NCI-H2081 treated with DMSO at 0.1 percent for 48 hours (cell line): ENCODE data around the gene MRPL51.
"Not testable (repeated sequence)": the region's sequence is repeated elsewhere in the genome, so short reads cannot be mapped to it uniquely, and the experiment has no call there.

Source experiments
- DNase-seq: peaks from one replicate; lab custom pipeline; 2025; lab: John Stamatoyannopoulos, UW

MRPL51 gene

GRCh38 chr12:6492838-6493496 lies at the start of gene MRPL51:
Gene MRPL51, minus strand, starts transcription at chr12:6493262. Its CDS starts 126 bp downstream, at chr12:6493136.
- peak; percentile 74 for DNase-seq

GRCh38 chr12:6542209-6543009 lies 49.3 kb upstream of the MRPL51 start:
- DNase-seq, result no peak

DNA sequence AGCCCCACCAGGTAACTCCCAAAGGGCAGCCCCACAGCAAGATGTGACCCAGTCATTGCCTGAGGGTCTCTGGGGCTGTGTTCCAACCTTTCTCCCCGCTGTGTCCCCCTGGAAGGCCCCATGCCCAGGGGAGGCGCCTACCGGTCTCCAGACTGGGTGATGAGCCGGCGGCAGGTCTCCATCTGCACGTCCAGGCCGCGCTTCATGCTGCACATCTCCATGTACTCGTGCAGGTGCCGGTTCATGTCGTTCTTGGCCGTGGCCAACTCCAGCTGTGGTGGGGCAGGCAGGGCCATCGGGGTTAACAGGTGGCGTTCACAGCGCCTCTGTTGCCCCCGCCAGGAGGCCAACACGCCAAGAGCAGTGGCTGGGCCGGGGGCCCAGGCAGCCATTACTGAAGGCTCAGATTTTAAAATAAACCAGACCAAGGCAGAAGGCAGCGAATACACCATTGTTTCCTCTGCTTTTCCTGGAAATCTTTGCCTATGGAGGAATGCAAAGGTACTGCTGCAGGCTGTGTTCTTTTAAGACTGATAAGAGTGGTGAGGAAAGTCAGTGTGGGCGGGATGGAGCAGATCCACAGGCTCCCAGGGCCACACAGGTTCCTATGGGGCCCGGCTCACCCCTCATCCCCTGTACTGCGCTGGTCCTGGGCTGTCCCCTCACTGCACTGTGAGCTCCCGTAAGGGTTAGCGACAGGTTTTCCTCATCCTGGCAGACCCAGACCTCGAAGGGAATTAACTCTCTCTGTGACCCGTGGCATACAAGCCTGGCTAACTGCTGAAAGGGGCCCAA lies 48.5 kb upstream of the MRPL51 start:
- no peak for DNase-seq

DNA sequence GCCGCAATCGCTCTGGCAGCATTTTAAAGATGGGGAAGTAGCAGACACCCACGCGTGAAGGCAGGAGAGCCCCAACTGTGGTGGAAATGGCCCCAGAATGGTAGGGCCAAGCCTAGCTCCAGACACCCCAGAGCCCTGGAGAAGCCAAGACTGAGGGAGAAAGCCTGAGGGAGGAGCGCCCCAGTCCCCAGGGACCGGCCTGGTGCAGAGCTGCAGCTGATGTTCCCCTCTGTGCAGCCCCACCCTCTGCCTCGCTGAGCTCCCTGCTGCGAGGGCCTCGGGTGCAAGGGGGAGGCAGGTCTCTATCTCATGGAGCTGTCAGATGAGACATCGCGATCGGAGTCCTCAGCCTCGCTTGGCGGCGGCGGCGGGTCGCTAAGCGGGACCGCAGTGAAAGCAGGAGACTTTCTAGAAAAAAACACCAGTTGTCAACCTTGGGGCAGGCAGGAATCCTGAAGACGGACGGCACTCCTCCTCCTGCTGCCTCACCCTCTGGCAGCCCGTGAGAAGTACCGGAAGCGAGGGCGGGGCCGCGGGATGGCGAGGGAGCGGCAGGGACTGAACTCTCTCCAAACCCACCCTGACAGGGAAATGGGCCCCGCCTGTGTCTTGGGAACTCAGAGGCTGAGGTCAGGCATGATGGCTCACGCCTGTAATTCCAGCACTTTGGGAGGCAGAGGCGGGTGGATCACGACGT lies 47.3 kb upstream of the MRPL51 start:
- no peak for DNase-seq

- no peak for DNase-seq
These were observed 46.7 kb upstream of the MRPL51 start for GRCh38 chr12:6539707-6540134.

- DNase-seq, result no peak
These were observed 46.2 kb upstream of the MRPL51 start for GRCh38 chr12:6539314-6539682.

DNA sequence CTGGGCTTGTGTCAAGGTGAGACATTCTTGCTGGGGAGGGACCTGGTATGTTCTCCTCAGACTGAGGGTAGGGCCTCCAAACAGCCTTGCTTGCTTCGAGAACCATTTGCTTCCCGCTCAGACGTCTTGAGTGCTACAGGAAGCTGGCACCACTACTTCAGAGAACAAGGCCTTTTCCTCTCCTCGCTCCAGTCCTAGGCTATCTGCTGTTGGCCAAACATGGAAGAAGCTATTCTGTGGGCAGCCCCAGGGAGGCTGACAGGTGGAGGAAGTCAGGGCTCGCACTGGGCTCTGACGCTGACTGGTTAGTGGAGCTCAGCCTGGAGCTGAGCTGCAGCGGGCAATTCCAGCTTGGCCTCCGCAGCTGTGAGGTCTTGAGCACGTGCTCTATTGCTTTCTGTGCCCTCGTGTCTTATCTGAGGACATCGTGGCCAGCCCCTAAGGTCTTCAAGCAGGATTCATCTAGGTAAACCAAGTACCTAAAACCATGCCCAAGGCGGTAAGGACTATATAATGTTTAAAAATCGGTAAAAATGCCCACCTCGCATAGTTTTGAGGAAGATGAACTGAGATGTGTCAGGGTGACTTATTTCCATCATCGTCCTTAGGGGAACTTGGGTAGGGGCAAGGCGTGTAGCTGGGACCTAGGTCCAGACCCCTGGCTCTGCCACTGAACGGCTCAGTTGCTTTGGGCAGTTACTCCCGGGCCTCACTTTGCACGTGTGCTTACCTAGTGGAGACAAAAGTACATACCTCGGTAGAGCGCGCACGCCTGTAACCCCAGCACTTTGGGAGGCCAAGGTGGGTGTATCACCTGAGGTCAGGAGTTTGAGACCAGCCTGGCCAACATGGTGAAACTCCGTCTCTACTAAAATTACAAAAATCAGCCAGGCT lies 45.6 kb upstream of the MRPL51 start:
- DNase-seq, result no peak

- not testable (repeated sequence) for DNase-seq
These were observed 44.7 kb upstream of the MRPL51 start for GRCh38 chr12:6537580-6538419.

DNA sequence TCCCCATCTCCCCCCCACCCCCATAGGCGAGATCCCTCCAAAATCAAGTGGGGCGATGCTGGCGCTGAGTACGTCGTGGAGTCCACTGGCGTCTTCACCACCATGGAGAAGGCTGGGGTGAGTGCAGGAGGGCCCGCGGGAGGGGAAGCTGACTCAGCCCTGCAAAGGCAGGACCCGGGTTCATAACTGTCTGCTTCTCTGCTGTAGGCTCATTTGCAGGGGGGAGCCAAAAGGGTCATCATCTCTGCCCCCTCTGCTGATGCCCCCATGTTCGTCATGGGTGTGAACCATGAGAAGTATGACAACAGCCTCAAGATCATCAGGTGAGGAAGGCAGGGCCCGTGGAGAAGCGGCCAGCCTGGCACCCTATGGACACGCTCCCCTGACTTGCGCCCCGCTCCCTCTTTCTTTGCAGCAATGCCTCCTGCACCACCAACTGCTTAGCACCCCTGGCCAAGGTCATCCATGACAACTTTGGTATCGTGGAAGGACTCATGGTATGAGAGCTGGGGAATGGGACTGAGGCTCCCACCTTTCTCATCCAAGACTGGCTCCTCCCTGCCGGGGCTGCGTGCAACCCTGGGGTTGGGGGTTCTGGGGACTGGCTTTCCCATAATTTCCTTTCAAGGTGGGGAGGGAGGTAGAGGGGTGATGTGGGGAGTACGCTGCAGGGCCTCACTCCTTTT lies 44.0 kb upstream of the MRPL51 start:
- no peak for DNase-seq

- DNase-seq, result no peak
These were observed 43.1 kb upstream of the MRPL51 start for GRCh38 chr12:6535960-6536847.

DNA sequence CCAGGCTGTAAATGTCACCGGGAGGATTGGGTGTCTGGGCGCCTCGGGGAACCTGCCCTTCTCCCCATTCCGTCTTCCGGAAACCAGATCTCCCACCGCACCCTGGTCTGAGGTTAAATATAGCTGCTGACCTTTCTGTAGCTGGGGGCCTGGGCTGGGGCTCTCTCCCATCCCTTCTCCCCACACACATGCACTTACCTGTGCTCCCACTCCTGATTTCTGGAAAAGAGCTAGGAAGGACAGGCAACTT lies 42.6 kb upstream of the MRPL51 start:
- DNase-seq, result no peak

GRCh38 chr12:6534945-6535696 lies 42.1 kb upstream of the MRPL51 start:
- DNase-seq, result no peak

DNA sequence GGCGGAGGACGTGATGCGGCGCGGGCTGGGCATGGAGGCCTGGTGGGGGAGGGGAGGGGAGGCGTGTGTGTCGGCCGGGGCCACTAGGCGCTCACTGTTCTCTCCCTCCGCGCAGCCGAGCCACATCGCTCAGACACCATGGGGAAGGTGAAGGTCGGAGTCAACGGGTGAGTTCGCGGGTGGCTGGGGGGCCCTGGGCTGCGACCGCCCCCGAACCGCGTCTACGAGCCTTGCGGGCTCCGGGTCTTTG lies 41.6 kb upstream of the MRPL51 start:
- DNase-seq, result no peak

DNA sequence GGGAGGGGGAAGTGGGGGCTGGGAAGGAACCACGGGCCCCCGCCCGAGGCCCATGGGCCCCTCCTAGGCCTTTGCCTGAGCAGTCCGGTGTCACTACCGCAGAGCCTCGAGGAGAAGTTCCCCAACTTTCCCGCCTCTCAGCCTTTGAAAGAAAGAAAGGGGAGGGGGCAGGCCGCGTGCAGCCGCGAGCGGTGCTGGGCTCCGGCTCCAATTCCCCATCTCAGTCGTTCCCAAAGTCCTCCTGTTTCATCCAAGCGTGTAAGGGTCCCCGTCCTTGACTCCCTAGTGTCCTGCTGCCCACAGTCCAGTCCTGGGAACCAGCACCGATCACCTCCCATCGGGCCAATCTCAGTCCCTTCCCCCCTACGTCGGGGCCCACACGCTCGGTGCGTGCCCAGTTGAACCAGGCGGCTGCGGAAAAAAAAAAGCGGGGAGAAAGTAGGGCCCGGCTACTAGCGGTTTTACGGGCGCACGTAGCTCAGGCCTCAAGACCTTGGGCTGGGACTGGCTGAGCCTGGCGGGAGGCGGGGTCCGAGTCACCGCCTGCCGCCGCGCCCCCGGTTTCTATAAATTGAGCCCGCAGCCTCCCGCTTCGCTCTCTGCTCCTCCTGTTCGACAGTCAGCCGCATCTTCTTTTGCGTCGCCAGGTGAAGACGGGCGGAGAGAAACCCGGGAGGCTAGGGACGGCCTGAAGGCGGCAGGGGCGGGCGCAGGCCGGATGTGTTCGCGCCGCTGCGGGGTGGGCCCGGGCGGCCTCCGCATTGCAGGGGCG lies 41.0 kb upstream of the MRPL51 start, which contains the start of gene GAPDH:
Gene GAPDH, plus strand, starts transcription at position 595 of the 772 bp plus-strand sequence. CDS start 316 bp downstream, outside the sequence.
- DNase-seq, result peak; percentile 86

DNA sequence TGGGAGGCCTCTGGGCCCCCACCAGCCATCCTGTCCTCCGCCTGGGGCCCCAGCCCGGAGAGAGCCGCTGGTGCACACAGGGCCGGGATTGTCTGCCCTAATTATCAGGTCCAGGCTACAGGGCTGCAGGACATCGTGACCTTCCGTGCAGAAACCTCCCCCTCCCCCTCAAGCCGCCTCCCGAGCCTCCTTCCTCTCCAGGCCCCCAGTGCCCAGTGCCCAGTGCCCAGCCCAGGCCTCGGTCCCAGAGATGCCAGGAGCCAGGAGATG lies 40.5 kb upstream of the MRPL51 start:
- DNase-seq, result no peak

GRCh38 chr12:6532927-6533652 lies 40.0 kb upstream of the MRPL51 start:
- DNase-seq, result no peak
